HG03565 (cell line): Measurements from ENCODE around the gene ARMH4.

Experiments
- ATAC-seq: cut with Tn5 transposase; IDR thresholded peaks from one replicate; pipeline ENCODE4 v1.9.1; 2021; ENCODE audit warnings: mild to moderate bottlenecking, moderate library complexity; ENCODE audit not compliant: unreplicated experiment

Gene ARMH4

DNA sequence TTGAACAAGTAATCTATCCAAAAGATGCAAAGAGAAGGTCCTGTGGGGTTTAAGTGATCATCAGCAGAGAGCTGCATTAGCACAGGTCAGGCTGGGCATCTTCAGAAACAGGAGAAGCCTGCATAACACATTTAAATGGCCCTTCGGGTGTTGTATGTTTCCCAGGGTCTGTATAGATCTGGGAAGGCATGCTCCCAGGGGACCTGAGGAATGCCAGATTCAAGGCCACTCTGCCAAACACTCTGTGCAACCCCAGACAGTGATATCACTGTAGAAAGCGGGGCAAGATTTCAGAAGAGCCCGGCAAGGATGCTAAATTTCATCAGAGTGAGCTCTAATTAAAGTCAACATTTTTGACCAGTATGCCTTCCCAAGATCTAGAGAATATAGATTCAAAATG lies 92.9 kb downstream of the ARMH4 start:
- no peak for ATAC-seq

DNA sequence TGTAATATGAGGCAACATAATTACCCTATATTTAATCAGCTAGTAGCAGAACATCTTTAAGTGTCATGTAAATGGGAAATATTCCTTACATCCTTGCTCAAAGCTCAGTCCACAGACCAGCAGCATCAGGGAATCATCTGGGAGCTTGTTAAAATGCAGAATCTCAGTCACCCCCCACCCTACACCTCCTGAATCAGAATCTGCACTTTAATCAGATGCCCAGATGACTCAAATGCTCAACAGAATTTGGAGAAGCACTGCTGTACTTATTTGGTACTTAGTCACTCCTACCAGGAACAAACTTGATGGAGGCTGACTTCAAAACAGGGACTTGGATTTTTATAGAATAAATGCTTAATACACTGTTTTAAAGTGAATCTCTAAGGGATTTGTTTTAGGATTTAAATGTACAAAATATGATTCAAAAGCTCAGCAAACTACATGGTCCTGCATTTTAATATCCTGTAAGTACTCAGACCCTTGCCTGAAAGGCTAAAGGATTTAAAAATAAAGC lies 96.5 kb downstream of the ARMH4 start:
- no peak for ATAC-seq

DNA sequence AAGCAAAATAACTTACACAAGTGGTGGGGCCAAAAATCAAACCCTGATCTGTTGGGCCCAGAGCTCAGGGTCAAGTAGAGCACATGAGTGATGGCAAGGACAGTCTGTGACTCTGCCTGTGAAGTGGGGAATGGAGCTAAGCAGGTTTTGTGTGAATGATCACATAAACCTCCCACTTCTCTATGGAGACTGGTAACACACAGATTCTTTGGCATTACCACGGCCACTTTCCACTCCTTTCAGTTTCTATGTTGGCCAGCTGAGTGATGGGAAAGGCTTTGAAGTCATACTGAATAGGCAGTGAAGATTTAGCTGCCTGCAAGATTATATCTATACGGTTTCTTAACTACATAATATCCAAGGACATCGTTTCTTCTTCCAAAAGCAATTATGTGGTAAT lies 97.9 kb downstream of the ARMH4 start:
- ATAC-seq: no peak

DNA sequence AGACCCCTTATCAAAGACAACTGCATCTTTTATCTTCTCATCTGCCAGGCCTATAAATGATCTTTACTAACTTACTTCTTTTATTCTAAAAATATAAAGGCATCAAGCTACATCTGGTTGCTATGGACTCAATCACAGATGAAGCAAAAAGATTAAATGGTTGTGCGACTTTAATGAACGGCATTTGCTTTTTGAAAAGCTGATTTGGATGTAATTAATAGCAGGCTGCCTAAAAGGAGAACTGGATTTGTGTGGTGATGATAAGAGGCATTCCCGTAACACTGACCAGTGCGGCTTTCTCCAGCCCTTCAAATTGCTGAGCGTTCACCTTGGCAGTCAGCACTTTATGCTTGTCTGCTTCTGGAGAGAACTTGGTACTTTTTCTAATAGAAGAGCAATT lies 103.8 kb downstream of the ARMH4 start:
- ATAC-seq: no peak

DNA sequence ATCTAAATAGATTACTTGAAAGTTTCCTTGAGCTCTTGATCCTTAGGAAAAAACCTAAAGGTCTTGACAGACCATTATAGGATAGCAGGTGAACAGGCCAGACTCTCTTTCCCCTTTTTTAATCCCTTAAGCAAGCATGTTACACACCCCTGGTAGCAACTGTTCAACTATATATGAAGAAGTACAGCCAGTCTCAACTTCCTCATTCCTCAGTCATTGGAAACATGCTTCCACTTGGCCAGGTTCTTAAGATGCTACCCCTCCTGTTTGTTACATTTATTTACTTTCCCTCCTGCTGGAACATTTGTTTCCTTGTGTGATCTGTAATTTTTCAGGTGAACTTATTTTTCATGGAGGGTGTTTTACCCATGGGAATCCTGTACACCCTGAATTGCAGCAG lies 124.1 kb downstream of the ARMH4 start:
- no peak for ATAC-seq

DNA sequence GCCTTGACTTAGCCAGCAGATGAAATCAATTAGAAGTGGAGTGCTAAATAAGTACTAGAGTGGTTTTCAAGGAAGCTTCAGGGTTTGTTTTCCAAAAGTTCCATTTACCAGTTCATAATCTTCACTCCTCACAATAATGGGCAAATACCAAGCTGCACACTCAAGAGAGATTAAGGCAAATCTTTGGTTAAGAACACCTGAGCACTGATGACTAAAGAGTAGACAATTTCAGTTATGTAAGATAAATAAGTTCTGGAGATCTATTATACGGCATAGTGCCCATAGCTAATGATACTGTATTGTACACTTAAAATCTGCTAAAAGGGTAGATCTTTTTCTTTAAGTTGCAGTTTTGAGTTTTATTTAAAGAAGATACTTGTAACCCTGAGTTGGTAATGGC lies 125.0 kb downstream of the ARMH4 start:
- ATAC-seq: no peak

GRCh38 chr14:58026219-58026618 lies 125.8 kb downstream of the ARMH4 start:
- no peak for ATAC-seq

- no peak for ATAC-seq
These were observed 137.2 kb downstream of the ARMH4 start for GRCh38 chr14:58014778-58015177.

DNA sequence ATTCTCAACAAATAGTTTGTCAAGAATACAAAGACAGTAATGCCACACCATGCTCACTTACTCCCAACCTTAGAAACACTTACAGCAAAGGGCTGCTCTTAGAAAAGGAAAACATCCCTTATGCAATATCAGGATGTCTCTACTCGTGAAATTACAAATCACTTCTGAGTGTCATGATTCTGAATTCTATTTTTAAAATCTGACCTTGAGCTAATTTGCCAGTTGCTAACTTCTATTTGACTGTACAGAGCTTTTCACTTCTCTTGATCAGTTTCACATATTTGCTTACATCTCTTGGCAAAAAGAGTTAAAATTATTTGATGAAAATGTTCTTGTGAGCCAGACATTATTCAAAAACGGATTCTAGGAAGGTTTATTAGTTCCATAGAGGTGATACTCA lies 149.4 kb downstream of the ARMH4 start:
- ATAC-seq: no peak

DNA sequence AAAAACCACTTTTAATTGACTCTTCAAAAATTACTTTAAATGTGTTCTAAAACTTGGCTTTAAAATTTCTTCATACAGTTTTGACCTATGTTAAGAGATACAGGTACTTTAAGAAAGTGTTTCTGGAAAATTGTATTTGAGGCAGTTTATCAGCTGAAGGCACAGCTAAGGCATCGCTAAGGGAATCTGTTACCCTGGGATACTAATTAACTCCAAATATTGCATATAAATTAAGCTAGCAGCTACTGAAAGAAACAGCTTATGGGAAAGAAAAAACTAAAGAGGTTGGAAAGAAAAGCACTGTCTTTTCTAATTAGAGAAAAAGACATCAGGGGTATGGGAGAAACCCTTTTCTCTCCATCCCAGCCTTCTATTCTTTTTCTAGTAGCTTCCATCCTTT lies 152.0 kb downstream of the ARMH4 start:
- ATAC-seq: no peak

DNA sequence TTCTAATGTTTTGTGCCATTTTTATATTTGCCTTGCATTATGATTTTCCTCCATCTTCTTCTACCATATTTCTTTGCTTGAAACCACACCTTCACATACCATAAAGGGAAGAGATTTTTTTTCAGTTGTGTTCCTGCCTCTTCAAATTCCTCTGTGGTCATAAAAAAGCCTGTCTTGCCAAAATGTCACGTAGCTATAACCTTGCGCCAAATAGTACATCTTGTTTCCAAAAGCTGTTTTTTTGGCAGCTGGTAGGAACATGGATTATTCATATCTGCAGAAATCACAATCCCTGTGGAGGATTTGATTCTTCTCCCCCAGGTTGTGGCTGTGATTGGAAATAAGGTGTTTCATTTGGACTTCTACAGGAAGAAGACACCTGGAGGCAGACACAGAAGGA lies 152.5 kb downstream of the ARMH4 start:
- no peak for ATAC-seq

- ATAC-seq: no peak
These were observed 153.2 kb downstream of the ARMH4 start for GRCh38 chr14:57998766-57999165.

- no peak for ATAC-seq
These were observed 160.7 kb downstream of the ARMH4 start for GRCh38 chr14:57991353-57991752.

- no peak for ATAC-seq
These were observed 163.6 kb downstream of the ARMH4 start for GRCh38 chr14:57988445-57988844.

DNA sequence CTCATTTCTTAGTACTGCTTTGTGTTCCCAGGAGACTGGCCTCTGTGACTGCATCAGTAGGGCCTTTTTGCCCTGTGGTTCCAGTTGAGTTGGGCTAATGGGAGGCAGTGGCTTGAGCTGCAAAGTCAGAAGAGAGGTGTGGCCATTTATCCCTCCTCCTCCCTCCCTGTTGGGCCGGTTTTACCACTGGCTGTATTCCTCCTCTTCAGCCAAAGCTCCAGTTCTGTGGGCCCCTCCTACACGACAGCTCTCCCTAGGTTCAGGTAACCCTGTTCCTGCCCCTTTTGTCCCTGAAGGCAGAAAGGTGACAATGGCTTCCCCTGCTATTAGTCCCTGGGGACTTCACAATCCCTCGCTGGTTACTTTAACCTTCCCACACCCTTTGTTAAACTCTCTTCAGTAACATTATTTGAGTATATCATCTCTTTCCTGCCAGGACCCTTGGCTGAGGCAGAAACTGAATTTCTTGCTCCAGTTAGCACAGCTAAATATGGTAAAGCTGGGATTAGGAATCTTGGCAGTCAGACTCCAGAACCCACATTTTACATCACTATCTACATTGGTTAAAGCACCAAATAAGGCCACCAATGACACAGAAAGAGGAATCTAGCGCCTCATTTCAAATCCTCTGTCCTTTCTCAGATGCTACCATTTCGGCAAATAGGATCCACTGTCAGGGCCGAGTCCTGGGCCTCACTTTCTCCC lies 164.3 kb downstream of the ARMH4 start:
- no peak for ATAC-seq

- no peak for ATAC-seq
These were observed 165.0 kb downstream of the ARMH4 start for GRCh38 chr14:57987051-57987450.

- no peak for ATAC-seq
These were observed 169.0 kb downstream of the ARMH4 start for GRCh38 chr14:57982804-57983634.

- no peak for ATAC-seq
These were observed 170.0 kb downstream of the ARMH4 start for GRCh38 chr14:57981817-57982560.

- no peak for ATAC-seq
These were observed 172.5 kb downstream of the ARMH4 start for GRCh38 chr14:57979376-57980048.

DNA sequence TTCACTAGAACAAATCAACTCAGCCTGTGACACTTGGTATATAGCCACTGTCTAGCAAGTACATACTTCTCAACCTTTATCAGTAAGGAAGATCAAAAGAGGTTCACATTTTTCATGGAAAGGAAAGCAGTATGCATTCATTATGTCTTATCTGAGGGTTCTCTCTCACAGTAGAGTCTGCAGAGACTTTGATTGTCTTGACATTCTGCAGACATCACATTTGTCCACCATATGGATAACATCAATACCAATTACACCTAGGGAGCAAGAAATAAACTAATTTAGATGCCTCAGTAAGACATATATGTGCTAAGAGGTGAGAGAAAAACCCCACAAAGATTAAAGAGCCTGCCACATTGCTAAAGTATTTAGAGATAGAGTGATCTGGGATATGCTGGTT lies 175.3 kb downstream of the ARMH4 start:
- ATAC-seq: no peak

DNA sequence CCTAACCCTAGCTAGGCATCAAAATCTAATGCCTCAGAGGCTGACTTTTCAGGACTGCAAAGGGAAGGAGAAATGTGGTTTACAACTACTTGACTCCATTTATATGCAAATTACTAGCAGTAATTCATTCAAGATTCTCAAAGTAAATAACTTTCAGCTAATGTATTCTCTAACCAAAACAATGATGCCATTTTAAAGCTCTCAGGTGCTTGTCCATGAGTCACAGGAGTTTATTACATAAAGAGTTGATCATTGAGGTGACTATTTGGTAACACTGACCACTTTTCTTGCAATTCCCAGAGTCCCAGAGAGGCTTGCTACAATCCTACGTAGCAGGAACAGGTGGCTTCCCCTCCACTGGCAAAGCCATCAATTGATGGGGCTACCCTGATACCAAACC lies 177.1 kb downstream of the ARMH4 start:
- ATAC-seq: no peak
